DND-41 (cell line): ENCODE data around the gene ILDR2.

ENCODE experiments used
- CTCF ChIP-seq: IDR thresholded peaks from 2 replicates; pipeline ENCODE4 v1.5.1; 2012; ENCODE audit warnings: borderline replicate concordance, low read length, moderate library complexity, mild to moderate bottlenecking; ENCODE audit not compliant: poor library complexity, severe bottlenecking; ENCODE audit errors: extremely low read depth
- EZH2 ChIP-seq: IDR thresholded peaks from 3 replicates; pipeline ENCODE4 v1.6.1; 2012; ENCODE audit warnings: borderline replicate concordance, low read depth, mild to moderate bottlenecking, moderate library complexity, low read length, inconsistent platforms; ENCODE audit not compliant: severe bottlenecking

- TF ChIP-seq CTCF (no peak), EZH2 (no peak)
These were observed 6.2 kb downstream of the ILDR2 start for GRCh38 chr1:166969074-166969677.
